ENCODE results near the gene MUC21.

MUC21 gene

DNA sequence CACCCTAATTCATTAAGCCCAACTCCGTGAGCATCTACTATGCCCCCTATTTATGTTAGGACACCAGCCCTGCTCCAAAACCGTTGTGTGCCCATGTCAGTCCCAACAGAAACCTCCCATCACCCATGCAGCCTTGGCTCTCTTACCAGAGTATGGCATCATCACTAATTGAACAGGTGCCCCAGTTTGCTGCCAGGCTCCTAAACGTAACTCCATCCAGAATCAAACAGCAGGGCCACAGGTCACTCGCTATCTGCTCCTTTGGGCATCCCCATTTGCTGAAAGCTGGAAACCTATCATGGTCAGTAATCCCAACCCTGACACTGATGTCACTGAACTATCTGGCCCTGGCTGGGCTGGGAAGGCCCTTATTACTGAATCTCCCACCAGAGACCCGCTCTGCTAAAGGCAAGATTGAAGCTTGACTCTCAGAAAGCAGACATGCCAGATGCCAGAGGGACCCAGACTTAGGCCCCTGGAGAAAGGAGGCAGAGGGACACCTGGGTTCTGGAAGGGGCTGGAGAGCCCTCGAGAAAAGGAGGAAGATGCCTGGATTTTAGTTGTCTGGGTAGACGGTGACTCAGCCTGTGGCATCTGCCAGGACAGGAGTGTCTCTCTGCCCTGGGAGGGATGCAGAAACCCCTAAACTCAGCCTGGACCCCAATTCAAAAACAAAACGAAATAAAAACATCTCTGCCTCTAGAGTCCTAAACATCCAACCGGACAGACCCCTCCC lies 28.7 kb upstream of the MUC21 start:
- Histone ChIP-seq H3K27me3 (peaks cover 67% of the 10 kb centered on the region), H3K4me3 (ENCODE audit: low read depth, low read length) (peak overlapping the region; percentile 48), H3K4me1 (no peaks in the 10 kb centered on the region), H3K36me3 (no peaks in the 10 kb centered on the region), H3K9me3 (no peaks in the 10 kb centered on the region)
- no peak for DNase-seq
- TF ChIP-seq, protein P1, sequence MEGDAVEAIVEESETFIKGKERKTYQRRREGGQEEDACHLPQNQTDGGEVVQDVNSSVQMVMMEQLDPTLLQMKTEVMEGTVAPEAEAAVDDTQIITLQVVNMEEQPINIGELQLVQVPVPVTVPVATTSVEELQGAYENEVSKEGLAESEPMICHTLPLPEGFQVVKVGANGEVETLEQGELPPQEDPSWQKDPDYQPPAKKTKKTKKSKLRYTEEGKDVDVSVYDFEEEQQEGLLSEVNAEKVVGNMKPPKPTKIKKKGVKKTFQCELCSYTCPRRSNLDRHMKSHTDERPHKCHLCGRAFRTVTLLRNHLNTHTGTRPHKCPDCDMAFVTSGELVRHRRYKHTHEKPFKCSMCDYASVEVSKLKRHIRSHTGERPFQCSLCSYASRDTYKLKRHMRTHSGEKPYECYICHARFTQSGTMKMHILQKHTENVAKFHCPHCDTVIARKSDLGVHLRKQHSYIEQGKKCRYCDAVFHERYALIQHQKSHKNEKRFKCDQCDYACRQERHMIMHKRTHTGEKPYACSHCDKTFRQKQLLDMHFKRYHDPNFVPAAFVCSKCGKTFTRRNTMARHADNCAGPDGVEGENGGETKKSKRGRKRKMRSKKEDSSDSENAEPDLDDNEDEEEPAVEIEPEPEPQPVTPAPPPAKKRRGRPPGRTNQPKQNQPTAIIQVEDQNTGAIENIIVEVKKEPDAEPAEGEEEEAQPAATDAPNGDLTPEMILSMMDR (IDR thresholded peaks at IDR 0.05; ENCODE audit: low read depth, low read length) = no peak

DNA sequence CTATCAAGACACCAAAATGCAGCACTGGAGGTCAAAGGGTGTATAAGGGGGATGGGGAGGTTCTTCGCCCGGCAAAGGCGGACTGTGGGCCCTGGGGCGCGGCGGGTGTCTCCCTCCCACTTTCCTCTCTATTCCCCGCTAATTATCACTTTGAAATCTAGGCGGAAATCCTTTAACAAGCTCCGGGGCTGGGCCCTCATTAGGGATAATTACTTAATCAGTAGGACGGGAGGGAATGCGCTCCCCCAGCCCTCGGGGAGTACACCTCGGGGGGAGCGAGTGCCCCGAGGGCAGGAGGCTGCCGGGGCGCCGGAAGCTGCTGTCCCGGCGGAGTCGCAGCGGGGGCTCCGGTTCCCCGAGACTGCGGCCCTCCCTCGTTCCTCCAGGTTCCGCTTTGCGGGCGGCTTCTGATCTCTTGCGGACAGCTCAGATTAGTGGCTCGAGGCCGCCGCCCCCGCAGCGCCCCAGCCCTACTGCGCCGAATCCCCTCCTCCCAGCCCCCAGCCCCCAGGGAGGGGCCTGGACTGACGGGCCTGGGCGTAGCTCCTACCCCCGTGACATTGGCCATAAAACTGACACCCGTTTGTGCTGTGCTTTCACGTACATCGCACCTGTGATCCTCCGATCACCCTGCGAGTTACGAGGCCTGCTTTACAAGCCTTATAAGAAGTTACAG lies 28.0 kb upstream of the MUC21 start:
- Histone ChIP-seq H3K36me3 (no peaks in the 10 kb centered on the region), H3K4me1 (no peaks in the 10 kb centered on the region), H3K9me3 (no peaks in the 10 kb centered on the region), H3K4me3 (ENCODE audit: low read depth, low read length) (peak overlapping the region; percentile 48), H3K27me3 (peaks cover 73% of the 10 kb centered on the region)
- TF ChIP-seq, protein P1 (IDR thresholded peaks at IDR 0.05; ENCODE audit: low read depth, low read length) = no peak
- peak; percentile 30 for DNase-seq

DNA sequence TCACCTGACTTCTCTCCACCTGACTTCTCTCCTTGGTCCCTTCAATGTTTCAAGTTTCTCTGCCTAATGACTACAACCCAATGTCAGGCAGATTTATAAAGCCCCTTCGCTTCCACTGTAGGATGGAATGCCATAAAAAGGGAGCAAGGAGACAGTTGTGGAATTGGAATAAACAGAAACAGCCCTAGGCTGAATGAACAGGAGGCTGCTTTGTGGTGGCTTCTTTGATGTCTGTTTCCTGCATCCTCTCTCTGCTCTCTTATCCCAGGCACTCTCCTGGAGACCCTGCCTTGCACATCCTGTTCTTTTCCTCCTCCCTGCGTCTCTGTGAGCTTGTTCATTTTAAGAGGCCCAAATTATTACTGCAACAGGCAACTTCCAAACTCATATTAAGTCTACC lies 25.8 kb upstream of the MUC21 start:
- H3K27me3 ChIP-seq = peaks cover 78% of the 10 kb centered on the region
- DNase-seq = no peak
- H3K4me3 ChIP-seq (ENCODE audit: low read depth, low read length) = no peak overlapping the region
- H3K4me1 ChIP-seq = no peaks in the 10 kb centered on the region
- H3K9me3 ChIP-seq = no peaks in the 10 kb centered on the region
- no peaks in the 10 kb centered on the region for H3K36me3 ChIP-seq
- TF ChIP-seq, protein P1 (IDR thresholded peaks at IDR 0.05; ENCODE audit: low read depth, low read length) = no peak

DNA sequence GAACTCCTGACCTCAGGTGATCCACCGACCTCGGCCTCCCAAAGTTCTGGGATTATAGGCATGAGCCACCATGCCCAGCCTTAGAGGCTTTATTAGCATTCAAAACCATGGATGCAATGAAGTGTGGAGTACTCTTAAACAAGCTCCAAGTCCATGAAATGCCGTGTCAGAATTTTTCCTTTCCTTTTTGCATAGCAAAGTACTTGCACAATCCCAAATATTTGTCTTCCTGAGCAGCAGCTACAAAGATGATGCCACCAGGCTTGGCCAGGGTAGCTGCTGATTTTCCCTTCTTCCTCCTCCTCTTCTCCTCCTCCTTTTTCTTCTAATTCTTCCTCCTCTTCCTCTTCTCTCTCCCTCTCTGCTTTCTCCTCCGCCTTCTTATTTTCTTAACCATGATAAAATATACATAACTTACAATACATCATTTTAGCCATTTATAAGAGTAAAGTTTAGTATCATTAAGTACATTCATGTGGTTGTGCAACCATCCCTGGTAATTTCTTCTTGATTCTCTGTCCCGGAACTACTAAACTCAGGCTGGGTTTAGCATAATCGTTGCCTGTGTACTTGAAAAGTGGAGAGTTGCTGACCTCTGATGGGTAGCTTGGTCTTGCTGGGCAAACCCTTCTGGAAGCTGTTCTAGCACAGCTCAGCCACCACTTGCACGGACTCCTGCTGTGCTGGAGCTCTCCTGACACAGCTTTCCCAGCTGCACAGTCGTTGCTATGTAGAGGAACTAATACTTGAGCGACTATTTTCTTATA lies 22.4 kb upstream of the MUC21 start:
- Histone ChIP-seq H3K4me3 (ENCODE audit: low read depth, low read length) (no peak overlapping the region), H3K4me1 (no peaks in the 10 kb centered on the region)
- TF ChIP-seq, protein P1 (IDR thresholded peaks at IDR 0.05; ENCODE audit: low read depth, low read length) = no peak

DNA sequence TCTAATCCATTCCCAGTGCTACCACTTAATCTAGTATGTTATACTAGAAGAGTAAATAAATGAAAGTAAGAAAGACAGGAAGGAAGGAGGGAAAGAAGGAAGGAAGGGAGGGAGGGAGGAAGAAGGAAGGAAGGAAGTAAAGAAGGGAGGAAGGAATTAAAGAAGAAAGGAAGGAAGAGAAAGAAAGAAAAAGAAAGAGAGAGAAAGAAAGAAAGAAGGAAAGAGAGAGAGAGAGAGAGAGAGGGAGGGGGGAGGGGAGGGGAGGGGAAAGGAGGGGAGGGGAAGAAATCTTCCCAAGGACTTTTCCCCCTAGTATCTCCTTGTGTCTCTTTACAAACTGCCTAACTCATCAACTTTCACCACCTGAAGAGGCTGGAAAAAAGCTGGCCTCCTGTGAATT lies 20.8 kb upstream of the MUC21 start:
- no peaks in the 10 kb centered on the region for H3K36me3 ChIP-seq
- no peak for DNase-seq
- TF ChIP-seq, protein P1 (IDR thresholded peaks at IDR 0.05; ENCODE audit: low read depth, low read length) = no peak
- no peaks in the 10 kb centered on the region for H3K4me1 ChIP-seq
- H3K27me3 ChIP-seq = peaks cover 35% of the 10 kb centered on the region
- H3K4me3 ChIP-seq (ENCODE audit: low read depth, low read length) = no peak overlapping the region
- no peaks in the 10 kb centered on the region for H3K9me3 ChIP-seq

More for the DNA sequence above, 22.4 kb upstream of the MUC21 start:
- no peak for DNase-seq
- no peaks in the 10 kb centered on the region for H3K9me3 ChIP-seq
- H3K36me3 ChIP-seq = no peaks in the 10 kb centered on the region
- H3K27me3 ChIP-seq = peaks cover 49% of the 10 kb centered on the region

Measured in BE2C (cell line).